Neural progenitor cell (in vitro differentiated cells): ENCODE results near the gene CCDC149. TPM values are rescaled to one million over a fixed set of nuclear protein-coding genes. Genes with fewer than 3 reads are reported as not detected.

Experiments
- DNase-seq: peaks from one replicate; pipeline ENCODE4 v3.0.0-alpha.2; 2016; ENCODE audit warnings: low spot score
- H2AFZ ChIP-seq: fragments of 200-600 bp; sonication (generic); replicated peaks from 2 replicates; pipeline ENCODE4 v1.6.1; 2016; ENCODE audit warnings: antibody characterized with exemption
- H3F3A ChIP-seq: fragments of 200-600 bp; sonication (generic); 2 replicates; pipeline ENCODE4 v1.6.1; 2016; ENCODE audit warnings: antibody characterized with exemption, low read depth
- H3K27ac ChIP-seq: fragments of 200-600 bp; sonication (generic); 2 replicates; pipeline ENCODE4 v1.5.1; 2016; ENCODE audit warnings: mild to moderate bottlenecking
- H3K27me3 ChIP-seq: fragments of 200-600 bp; sonication (generic); 2 replicates; pipeline ENCODE4 v1.6.1; 2016; ENCODE audit warnings: mild to moderate bottlenecking, moderate library complexity
- H3K36me3 ChIP-seq: fragments of 200-600 bp; sonication (generic); 2 replicates; pipeline ENCODE4 v1.5.1; 2016
- H3K4me1 ChIP-seq: fragments of 200-600 bp; sonication (generic); 2 replicates; pipeline ENCODE4 v1.6.1; 2016; ENCODE audit warnings: mixed run types
- H3K4me2 ChIP-seq: fragments of 200-600 bp; sonication (generic); 2 replicates; pipeline ENCODE4 v1.6.1; 2016
- H3K4me3 ChIP-seq: fragments of 200-600 bp; sonication (generic); 2 replicates; pipeline ENCODE4 v1.5.1; 2016
- H3K79me2 ChIP-seq: fragments of 200-600 bp; sonication (generic); 2 replicates; pipeline ENCODE4 v1.6.1; 2016; ENCODE audit warnings: low read depth
- H3K9ac ChIP-seq: fragments of 200-600 bp; sonication (generic); 2 replicates; pipeline ENCODE4 v1.6.1; 2016
- H3K9me3 ChIP-seq: fragments of 200-600 bp; sonication (generic); 2 replicates; pipeline ENCODE4 v1.5.1; 2016; ENCODE audit warnings: low read depth
- H4K20me1 ChIP-seq: fragments of 200-600 bp; sonication (generic); 2 replicates; pipeline ENCODE4 v1.6.1; 2016; ENCODE audit warnings: low read depth
- H3K27ac Mint-ChIP-seq: 3 replicates; pipeline ENCODE4 v1.8.0; 2021; ENCODE audit warnings: mixed read lengths
- H3K27me3 Mint-ChIP-seq: 2 replicates; pipeline ENCODE4 v1.8.0; 2022; ENCODE audit warnings: low read depth, mild to moderate bottlenecking, inconsistent platforms, moderate library complexity, mixed read lengths; ENCODE audit not compliant: insufficient read depth
- H3K36me3 Mint-ChIP-seq: 3 replicates; pipeline ENCODE4 v1.8.0; 2021; ENCODE audit warnings: mixed read lengths
- H3K4me1 Mint-ChIP-seq: 3 replicates; pipeline ENCODE4 v1.8.0; 2021; ENCODE audit warnings: mixed read lengths
- H3K4me3 Mint-ChIP-seq: 3 replicates; pipeline ENCODE4 v1.8.0; 2021; ENCODE audit warnings: mild to moderate bottlenecking, moderate library complexity, mixed read lengths
- H3K9me3 Mint-ChIP-seq: 3 replicates; pipeline ENCODE4 v1.8.0; 2020; ENCODE audit warnings: mixed read lengths
- EZH2 ChIP-seq: fragments of 200-600 bp; sonication (generic); IDR thresholded peaks from 2 replicates; pipeline ENCODE4 v1.6.1; 2017; ENCODE audit warnings: antibody characterized with exemption, mild to moderate bottlenecking, moderate library complexity
- EZH2phosphoT487 ChIP-seq: fragments of 200-600 bp; sonication (generic); IDR thresholded peaks from 2 replicates; pipeline ENCODE4 v1.6.1; 2017; ENCODE audit warnings: antibody characterized with exemption
- total RNA-seq: library from RNA; depleted of rRNA; stranded (reverse); fragments of >200 nt; gene quantifications from 2 replicates; pipeline ENCODE4 v1.2.3, GENCODE V29; 2015; ENCODE audit warnings: low replicate concordance
- TF ChIP-seq, protein P1 (sequence below): fragments of 200-600 bp; sonication (generic); IDR thresholded peaks from 2 replicates; pipeline ENCODE4 v1.5.1; 2017; ENCODE audit warnings: antibody characterized with exemption, mild to moderate bottlenecking

CCDC149 gene
- total RNA-seq, 1 donor from 2014 or later: 3.4 TPM

- H3K9me3 ChIP-seq: no peaks in the 10 kb centered on the region
- no peak overlapping the region for H3K4me3 Mint-ChIP-seq
- H3K4me1 Mint-ChIP-seq: peaks cover 13% of the 10 kb centered on the region
- H3K36me3 ChIP-seq: no peaks in the 10 kb centered on the region
- no peaks in the 10 kb centered on the region for H3F3A ChIP-seq
- no peaks in the 10 kb centered on the region for H4K20me1 ChIP-seq
- peaks cover 6% of the 10 kb centered on the region for H3K27me3 Mint-ChIP-seq
- no peak overlapping the region for H3K9ac ChIP-seq
- peaks cover 7% of the 10 kb centered on the region for H3K4me1 ChIP-seq
- no peak overlapping the region for H3K27ac ChIP-seq
- no peak overlapping the region for H3K27ac Mint-ChIP-seq
- DNase-seq: no peak
- H3K36me3 Mint-ChIP-seq: no peaks in the 10 kb centered on the region
- no peak overlapping the region for H3K4me2 ChIP-seq
- H3K79me2 ChIP-seq: no peaks in the 10 kb centered on the region
- no peaks in the 10 kb centered on the region for H3K27me3 ChIP-seq
- H3K4me3 ChIP-seq: no peak overlapping the region
- H3K9me3 Mint-ChIP-seq: peaks cover 3% of the 10 kb centered on the region
- TF ChIP-seq EZH2phosphoT487 (no peak), EZH2 (no peak)
- TF ChIP-seq, protein P1, sequence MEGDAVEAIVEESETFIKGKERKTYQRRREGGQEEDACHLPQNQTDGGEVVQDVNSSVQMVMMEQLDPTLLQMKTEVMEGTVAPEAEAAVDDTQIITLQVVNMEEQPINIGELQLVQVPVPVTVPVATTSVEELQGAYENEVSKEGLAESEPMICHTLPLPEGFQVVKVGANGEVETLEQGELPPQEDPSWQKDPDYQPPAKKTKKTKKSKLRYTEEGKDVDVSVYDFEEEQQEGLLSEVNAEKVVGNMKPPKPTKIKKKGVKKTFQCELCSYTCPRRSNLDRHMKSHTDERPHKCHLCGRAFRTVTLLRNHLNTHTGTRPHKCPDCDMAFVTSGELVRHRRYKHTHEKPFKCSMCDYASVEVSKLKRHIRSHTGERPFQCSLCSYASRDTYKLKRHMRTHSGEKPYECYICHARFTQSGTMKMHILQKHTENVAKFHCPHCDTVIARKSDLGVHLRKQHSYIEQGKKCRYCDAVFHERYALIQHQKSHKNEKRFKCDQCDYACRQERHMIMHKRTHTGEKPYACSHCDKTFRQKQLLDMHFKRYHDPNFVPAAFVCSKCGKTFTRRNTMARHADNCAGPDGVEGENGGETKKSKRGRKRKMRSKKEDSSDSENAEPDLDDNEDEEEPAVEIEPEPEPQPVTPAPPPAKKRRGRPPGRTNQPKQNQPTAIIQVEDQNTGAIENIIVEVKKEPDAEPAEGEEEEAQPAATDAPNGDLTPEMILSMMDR: no peak
- no peak overlapping the region for H2AFZ ChIP-seq
Observed at GRCh38 chr4:24772061-24772705, 140.7 kb downstream of the CCDC149 start.

GRCh38 chr4:24771241-24771640 lies 141.6 kb downstream of the CCDC149 start:
- H3K9me3 ChIP-seq: no peaks in the 10 kb centered on the region
- no peaks in the 10 kb centered on the region for H3K36me3 Mint-ChIP-seq
- no peak overlapping the region for H3K27ac ChIP-seq
- no peaks in the 10 kb centered on the region for H3F3A ChIP-seq
- H3K27me3 Mint-ChIP-seq: peaks cover 6% of the 10 kb centered on the region
- H3K36me3 ChIP-seq: no peaks in the 10 kb centered on the region
- TF ChIP-seq EZH2phosphoT487 (no peak), EZH2 (no peak)
- TF ChIP-seq, protein P1: no peak
- H2AFZ ChIP-seq: no peak overlapping the region
- H3K4me3 ChIP-seq: no peak overlapping the region
- H3K9ac ChIP-seq: no peak overlapping the region
- H3K4me1 ChIP-seq: peaks cover 7% of the 10 kb centered on the region
- H3K9me3 Mint-ChIP-seq: peaks cover 3% of the 10 kb centered on the region
- H3K4me3 Mint-ChIP-seq: no peak overlapping the region
- peaks cover 13% of the 10 kb centered on the region for H3K4me1 Mint-ChIP-seq
- DNase-seq: no peak
- H4K20me1 ChIP-seq: no peaks in the 10 kb centered on the region
- no peaks in the 10 kb centered on the region for H3K79me2 ChIP-seq
- H3K27me3 ChIP-seq: no peaks in the 10 kb centered on the region
- H3K27ac Mint-ChIP-seq: no peak overlapping the region
- H3K4me2 ChIP-seq: no peak overlapping the region

- no peak overlapping the region for H3K4me2 ChIP-seq
- H3K9me3 Mint-ChIP-seq: peaks cover 3% of the 10 kb centered on the region
- no peak overlapping the region for H3K27ac Mint-ChIP-seq
- H3K27me3 Mint-ChIP-seq: peaks cover 6% of the 10 kb centered on the region
- no peaks in the 10 kb centered on the region for H3F3A ChIP-seq
- H3K79me2 ChIP-seq: no peaks in the 10 kb centered on the region
- no peak overlapping the region for H3K9ac ChIP-seq
- DNase-seq: no peak
- H3K4me3 ChIP-seq: no peak overlapping the region
- no peaks in the 10 kb centered on the region for H4K20me1 ChIP-seq
- H3K27ac ChIP-seq: no peak overlapping the region
- no peaks in the 10 kb centered on the region for H3K27me3 ChIP-seq
- H3K4me1 ChIP-seq: peaks cover 7% of the 10 kb centered on the region
- H3K4me1 Mint-ChIP-seq: peaks cover 13% of the 10 kb centered on the region
- H3K36me3 Mint-ChIP-seq: no peaks in the 10 kb centered on the region
- TF ChIP-seq EZH2 (no peak), EZH2phosphoT487 (no peak)
- TF ChIP-seq, protein P1: no peak
- no peaks in the 10 kb centered on the region for H3K36me3 ChIP-seq
- no peaks in the 10 kb centered on the region for H3K9me3 ChIP-seq
- H2AFZ ChIP-seq: no peak overlapping the region
- H3K4me3 Mint-ChIP-seq: no peak overlapping the region
Observed at GRCh38 chr4:24770667-24771066, 142.2 kb downstream of the CCDC149 start.
